ENCODE data around the gene ZNF497. TPM values are rescaled to one million over a fixed set of nuclear protein-coding genes. Genes with fewer than 3 reads are reported as not detected.

The ZNF497 gene
- total RNA-seq, 1 experiment from 2014 or later = 2.4 TPM

DNA sequence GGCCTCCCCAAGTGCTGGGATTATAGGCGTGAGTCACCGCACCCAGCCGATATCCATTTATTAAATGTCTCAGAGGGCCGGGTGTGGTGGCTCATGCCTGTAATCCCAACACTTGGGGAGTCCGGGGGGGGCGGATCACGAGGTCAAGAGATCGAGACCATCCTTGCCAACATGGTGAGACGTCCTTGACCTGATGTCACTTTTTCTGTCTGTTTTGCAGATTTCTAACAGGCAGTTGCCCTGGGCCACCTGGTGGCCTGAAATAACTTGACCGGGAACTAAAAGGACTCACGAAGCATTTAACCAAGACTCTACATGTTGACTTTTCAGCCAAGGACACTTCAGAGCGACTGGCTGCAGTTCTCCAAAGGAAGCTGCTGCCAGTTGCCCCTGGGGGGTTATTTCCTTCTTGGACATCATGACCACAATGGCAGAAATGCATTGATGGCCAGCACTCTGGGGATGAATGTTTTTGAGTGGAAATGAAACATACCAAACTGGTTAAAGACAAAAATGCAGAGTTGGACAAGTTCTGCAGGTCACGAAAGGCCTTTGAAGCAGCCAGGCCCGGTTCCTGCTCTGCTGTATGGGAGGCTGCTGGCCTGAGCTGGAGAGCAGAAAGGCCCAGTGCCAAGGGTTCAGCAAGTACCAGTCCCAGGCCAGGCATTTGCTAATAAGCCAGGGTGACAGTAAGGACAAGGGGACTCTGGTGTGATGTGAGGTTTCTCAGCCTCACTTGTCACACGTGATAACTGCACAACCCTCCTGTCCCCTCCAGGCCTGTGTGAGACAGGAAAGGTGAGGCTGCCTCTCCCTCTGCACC is 10.0 kb upstream of the ZNF497 start:
- Mint-ChIP-seq H3K27me3 (ENCODE audit: unreplicated experiment) (no peaks in the 10 kb centered on the region), H3K4me1 (ENCODE audit: low read depth, unreplicated experiment) (no peaks in the 10 kb centered on the region), H3K36me3 (ENCODE audit: insufficient read depth, unreplicated experiment) (peaks cover 11% of the 10 kb centered on the region), H3K4me3 (ENCODE audit: low read depth, unreplicated experiment) (no peak overlapping the region), H3K27ac (ENCODE audit: unreplicated experiment) (no peak overlapping the region), H3K9me3 (ENCODE audit: low read depth, unreplicated experiment) (peaks cover 4% of the 10 kb centered on the region)
- intact Hi-C loops (cut with micrococcal nuclease; ENCODE audit: unreplicated experiment) = no loop called here
- TF ChIP-seq, protein P1, sequence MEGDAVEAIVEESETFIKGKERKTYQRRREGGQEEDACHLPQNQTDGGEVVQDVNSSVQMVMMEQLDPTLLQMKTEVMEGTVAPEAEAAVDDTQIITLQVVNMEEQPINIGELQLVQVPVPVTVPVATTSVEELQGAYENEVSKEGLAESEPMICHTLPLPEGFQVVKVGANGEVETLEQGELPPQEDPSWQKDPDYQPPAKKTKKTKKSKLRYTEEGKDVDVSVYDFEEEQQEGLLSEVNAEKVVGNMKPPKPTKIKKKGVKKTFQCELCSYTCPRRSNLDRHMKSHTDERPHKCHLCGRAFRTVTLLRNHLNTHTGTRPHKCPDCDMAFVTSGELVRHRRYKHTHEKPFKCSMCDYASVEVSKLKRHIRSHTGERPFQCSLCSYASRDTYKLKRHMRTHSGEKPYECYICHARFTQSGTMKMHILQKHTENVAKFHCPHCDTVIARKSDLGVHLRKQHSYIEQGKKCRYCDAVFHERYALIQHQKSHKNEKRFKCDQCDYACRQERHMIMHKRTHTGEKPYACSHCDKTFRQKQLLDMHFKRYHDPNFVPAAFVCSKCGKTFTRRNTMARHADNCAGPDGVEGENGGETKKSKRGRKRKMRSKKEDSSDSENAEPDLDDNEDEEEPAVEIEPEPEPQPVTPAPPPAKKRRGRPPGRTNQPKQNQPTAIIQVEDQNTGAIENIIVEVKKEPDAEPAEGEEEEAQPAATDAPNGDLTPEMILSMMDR (IDR thresholded peaks at IDR 0.05; ENCODE audit: unreplicated experiment) = no peak
- no TSS peak for BruUV-seq (replicated peaks)
- no peak for DNase-seq
- CTCF ChIA-PET = interaction anchor here (0.6 kb wide), 1 partner anchor 118 kb away, joined by 3 read pairs; no protein-coding TSS in a partner anchor

DNA sequence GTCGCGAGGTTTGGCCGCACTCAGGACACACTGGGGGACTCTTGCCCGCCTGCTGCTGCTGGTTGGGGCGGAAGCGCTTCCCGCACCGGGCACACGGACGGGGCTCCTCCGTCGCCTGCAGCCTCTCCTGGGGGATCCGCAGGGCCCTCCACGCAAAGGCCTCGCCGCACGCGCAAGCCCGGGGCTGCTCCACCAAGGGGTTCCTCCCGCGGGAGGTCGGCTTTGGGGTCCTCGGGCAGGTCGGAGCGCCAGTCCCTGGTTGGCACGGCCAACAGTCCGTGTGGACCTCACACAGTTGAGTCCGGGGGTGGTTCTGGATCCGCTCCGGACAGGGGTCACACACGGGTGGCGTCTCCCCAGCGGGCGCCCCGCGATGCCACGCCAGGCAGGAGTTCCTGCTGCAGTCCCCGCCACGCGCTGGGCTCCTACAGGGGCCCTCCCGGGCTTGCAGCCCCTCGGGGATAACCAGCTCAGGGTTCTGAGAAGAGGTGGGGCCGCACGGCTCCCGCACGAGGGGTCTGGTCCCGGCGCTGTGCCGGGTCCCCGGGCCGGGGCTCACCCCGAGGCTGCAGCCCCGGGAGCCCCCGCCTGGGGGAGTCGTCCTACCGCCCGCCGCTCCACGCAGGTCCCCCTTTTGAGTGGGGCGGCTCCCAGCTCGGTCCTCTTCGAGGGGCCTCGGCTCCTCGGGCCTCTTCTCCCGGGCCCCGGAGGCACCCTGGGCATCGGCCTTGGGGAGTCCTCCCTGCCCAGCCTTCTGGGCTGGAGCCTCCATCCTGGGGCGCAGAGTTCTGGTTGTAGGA is 6.2 kb upstream of the ZNF497 start:
- no peak overlapping the region for H3K4me3 Mint-ChIP-seq (ENCODE audit: low read depth, unreplicated experiment)
- TF ChIP-seq, protein P1 (IDR thresholded peaks at IDR 0.05; ENCODE audit: unreplicated experiment) = no peak
- CTCF ChIA-PET = interaction anchor here (0.6 kb wide), 1 partner anchor 117 kb away, joined by 4 read pairs; no protein-coding TSS in a partner anchor
- H3K9me3 Mint-ChIP-seq (ENCODE audit: low read depth, unreplicated experiment) = no peaks in the 10 kb centered on the region
- intact Hi-C loops (cut with micrococcal nuclease; ENCODE audit: unreplicated experiment) = no loop called here
- H3K36me3 Mint-ChIP-seq (ENCODE audit: insufficient read depth, unreplicated experiment) = peaks cover 4% of the 10 kb centered on the region
- no peak for DNase-seq
- no TSS peak for BruUV-seq (replicated peaks)
- H3K27me3 Mint-ChIP-seq (ENCODE audit: unreplicated experiment) = no peaks in the 10 kb centered on the region
- H3K4me1 Mint-ChIP-seq (ENCODE audit: low read depth, unreplicated experiment) = no peaks in the 10 kb centered on the region
- no peak overlapping the region for H3K27ac Mint-ChIP-seq (ENCODE audit: unreplicated experiment)

DNA sequence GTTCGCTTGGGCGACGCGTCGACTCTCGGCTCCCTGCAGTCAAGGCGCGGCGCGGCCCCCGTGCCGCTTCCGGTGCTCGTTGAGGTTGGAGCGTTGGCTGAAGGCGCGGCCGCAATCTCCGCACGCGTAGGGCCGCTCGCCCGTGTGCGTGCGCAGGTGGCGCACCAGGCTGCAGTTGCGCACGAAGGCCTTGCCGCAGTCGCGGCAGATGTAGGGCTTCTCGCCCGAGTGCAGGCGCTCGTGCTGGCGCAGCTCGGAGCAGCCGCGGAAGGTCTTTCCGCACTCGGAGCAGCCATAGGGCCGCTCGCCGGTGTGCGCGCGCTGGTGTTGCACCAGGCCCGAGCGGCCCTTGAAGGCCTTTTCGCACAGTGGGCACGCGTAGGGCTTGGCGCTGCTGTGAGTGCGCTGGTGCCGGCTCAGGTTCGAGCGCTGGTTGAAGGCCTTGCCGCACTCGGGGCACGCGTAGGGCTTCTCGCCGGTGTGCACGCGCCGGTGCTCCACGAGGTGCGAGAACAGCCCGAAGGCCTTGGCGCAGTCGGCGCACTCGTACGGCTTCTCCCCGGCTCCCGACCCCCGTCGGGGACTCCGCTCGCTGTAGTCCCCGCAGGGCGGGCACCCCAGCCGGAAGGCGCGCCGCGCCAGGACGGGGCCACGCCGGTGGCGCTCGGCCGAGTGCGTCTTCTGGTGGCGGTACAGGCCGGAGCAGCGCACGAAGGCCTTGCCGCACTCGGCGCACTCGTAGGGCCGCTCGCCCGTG is 5.3 kb upstream of the ZNF497 start:
- BruUV-seq (replicated peaks) = no TSS peak
- Mint-ChIP-seq H3K9me3 (ENCODE audit: low read depth, unreplicated experiment) (no peaks in the 10 kb centered on the region), H3K4me3 (ENCODE audit: low read depth, unreplicated experiment) (no peak overlapping the region), H3K27me3 (ENCODE audit: unreplicated experiment) (no peaks in the 10 kb centered on the region), H3K4me1 (ENCODE audit: low read depth, unreplicated experiment) (no peaks in the 10 kb centered on the region), H3K27ac (ENCODE audit: unreplicated experiment) (no peak overlapping the region), H3K36me3 (ENCODE audit: insufficient read depth, unreplicated experiment) (peaks cover 8% of the 10 kb centered on the region)
- TF ChIP-seq, protein P1 (IDR thresholded peaks at IDR 0.05; ENCODE audit: unreplicated experiment) = no peak
- no peak for DNase-seq
- CTCF ChIA-PET = no interaction called here
- intact Hi-C loops (cut with micrococcal nuclease; ENCODE audit: unreplicated experiment) = no loop called here

Data from Calu3 (cell line).